ENCODE measurements around the gene NUCKS1.

- TF ChIP-seq BACH2 (CRISPR knock-in tag; IDR thresholded peaks at IDR 0.05; ENCODE audit: borderline replicate concordance) (no peak), ZNF8 (CRISPR knock-in tag; IDR thresholded peaks at IDR 0.05) (no peak), POU6F1 (CRISPR knock-in tag; IDR thresholded peaks at IDR 0.05; ENCODE audit: borderline replicate concordance, low read depth) (no peak), ZNF565 (CRISPR knock-in tag; conservative IDR thresholded peaks at IDR 0.05; ENCODE audit: low read depth) (no peak), PPARA (CRISPR knock-in tag; IDR thresholded peaks at IDR 0.05; ENCODE audit: borderline replicate concordance) (no peak), CSRNP3 (CRISPR knock-in tag; IDR thresholded peaks at IDR 0.05) (no peak), ZNF70 (CRISPR knock-in tag; IDR thresholded peaks at IDR 0.05) (no peak), GLIS3 (CRISPR knock-in tag; IDR thresholded peaks at IDR 0.05) (no peak), PATZ1 (CRISPR knock-in tag; IDR thresholded peaks at IDR 0.05; ENCODE audit: borderline replicate concordance) (no peak), ZC3H10 (CRISPR knock-in tag; IDR thresholded peaks at IDR 0.05) (no peak)
- TF ChIP-seq, protein P1, sequence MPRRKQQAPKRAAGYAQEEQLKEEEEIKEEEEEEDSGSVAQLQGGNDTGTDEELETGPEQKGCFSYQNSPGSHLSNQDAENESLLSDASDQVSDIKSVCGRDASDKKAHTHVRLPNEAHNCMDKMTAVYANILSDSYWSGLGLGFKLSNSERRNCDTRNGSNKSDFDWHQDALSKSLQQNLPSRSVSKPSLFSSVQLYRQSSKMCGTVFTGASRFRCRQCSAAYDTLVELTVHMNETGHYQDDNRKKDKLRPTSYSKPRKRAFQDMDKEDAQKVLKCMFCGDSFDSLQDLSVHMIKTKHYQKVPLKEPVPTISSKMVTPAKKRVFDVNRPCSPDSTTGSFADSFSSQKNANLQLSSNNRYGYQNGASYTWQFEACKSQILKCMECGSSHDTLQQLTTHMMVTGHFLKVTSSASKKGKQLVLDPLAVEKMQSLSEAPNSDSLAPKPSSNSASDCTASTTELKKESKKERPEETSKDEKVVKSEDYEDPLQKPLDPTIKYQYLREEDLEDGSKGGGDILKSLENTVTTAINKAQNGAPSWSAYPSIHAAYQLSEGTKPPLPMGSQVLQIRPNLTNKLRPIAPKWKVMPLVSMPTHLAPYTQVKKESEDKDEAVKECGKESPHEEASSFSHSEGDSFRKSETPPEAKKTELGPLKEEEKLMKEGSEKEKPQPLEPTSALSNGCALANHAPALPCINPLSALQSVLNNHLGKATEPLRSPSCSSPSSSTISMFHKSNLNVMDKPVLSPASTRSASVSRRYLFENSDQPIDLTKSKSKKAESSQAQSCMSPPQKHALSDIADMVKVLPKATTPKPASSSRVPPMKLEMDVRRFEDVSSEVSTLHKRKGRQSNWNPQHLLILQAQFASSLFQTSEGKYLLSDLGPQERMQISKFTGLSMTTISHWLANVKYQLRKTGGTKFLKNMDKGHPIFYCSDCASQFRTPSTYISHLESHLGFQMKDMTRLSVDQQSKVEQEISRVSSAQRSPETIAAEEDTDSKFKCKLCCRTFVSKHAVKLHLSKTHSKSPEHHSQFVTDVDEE (CRISPR knock-in tag; IDR thresholded peaks at IDR 0.05), result no peak
Measured at GRCh38 chr1:205741681-205742080, 8.3 kb downstream of the NUCKS1 start.
